ENCODE measurements around the gene SNX5. TPM values are rescaled to one million over a fixed set of nuclear protein-coding genes. Genes with fewer than 3 reads are reported as not detected.

SNX5 gene
- polyA plus RNA-seq, 1 donor = 273 TPM

DNA sequence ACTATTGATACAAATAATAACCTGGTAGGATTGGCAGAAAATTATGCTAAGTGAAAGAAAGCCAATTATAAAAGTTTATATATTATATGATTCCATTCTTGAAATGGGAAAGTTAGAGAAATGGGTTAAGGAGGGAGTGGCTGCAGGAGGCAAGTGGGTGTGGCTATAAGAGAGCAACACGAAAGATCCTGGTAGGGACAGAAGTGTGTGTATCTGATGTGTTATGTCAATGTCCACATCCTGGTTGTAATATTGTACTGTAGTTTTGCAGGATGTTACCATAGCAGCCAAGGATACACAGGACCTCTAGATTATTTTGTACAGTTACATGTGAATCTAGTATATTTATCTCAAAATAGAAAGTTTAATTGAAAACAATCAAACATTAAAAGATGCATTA, 46.8 kb downstream of the SNX5 start:
- DNase-seq = no peak

- DNase-seq = no peak
Observed at GRCh38 chr20:17919149-17919548, 49.4 kb downstream of the SNX5 start.

DNA sequence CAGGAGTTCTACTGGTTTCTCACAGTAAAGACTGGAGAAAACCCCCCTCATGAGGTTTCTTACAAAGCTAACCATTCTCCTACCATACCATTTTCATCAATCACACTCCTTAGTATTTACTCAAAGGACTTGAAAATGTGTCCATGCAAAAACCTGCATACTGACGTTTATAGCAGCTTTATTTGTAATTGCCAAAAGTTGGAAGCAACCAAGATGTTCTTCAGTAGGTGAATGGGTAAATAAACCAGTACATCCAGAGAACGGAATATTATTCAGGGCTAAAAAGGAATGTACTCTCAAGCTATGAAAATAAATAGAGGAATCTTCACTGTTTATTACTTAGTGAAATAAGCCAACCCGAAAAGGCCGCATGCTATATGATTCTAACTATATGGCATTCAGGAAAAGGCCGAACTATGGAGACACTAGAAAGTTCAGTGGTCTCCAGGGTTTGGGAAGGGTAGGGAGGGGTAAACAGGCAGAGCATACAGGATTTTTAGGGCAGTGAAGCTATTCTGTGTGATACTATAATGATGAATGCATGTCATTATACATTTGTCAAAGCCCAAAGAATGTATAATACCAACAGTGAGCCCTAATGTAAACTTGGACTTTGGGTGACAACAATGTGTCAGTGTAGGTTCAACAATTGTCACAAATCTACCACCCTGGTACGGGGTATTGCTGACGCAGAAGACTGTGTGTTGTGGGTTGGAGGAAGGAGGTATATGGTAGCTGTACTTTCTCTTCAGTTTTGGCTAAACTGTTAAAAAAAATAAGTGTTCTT, 50.6 kb downstream of the SNX5 start:
- no peak for DNase-seq

DNA sequence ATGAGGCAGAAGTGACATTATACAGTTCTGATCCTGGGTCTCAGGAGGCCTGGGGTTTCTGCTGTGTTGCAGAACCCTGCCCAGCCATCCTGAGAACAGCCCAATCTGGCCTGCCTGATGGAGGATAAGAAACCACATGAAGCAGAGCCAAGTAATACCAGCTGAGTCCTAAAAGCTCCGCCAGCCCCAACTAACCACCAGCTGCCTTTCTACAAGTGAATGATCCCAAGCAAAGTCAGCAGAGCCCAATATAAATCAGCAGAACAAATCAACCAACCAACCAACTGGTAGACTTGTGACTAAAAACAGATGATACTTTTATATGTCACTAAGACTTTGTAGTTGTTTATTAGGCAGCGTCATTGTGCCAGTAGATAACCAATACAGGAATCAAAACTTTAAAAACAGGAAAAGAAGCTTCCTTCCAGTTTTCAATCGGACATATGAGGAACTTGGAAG, 52.1 kb downstream of the SNX5 start:
- DNase-seq = no peak

- DNase-seq = no peak
Observed at GRCh38 chr20:17914957-17915356, 53.6 kb downstream of the SNX5 start.

DNA sequence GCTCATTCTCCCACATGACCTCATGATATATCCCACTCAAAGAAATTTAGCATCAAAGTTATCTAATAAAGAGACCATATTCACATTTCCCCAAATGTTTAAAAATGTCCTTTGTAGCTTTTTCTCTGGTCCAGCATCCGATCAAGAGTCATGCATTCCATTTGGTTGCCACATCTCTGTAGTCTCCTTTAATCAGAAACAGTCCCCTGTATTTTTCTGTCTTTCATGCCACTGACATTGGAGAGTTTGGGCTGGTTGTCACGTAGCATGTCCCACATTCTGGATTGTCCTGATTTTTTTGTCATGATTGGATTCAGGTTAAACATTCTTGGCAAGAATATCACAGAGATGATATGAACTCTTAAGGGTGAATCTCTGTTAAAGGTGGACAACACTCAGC, 55.7 kb downstream of the SNX5 start:
- no peak for DNase-seq

DNA sequence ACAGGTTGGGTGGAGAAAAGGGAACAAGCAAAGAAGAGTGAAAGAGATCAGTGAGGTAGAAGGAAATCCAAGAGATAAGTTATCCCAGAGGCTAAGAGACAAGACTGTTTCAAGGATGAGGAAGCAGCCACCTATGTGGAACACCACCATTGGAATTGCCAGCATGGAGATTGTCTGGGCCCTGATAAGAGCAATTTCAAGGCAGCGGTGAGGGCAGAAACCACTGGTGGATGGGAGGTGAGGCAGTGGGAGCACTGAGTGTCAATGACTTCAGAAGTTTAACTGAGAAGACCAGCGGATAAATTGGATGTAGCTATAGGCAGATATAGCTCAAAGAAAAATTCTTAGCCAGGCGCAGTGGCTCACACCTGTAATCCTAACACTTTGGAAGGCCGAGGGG, 56.7 kb downstream of the SNX5 start:
- no peak for DNase-seq

GRCh38 chr20:17910828-17911294, 57.7 kb downstream of the SNX5 start:
- DNase-seq = peak; percentile 65

DNA sequence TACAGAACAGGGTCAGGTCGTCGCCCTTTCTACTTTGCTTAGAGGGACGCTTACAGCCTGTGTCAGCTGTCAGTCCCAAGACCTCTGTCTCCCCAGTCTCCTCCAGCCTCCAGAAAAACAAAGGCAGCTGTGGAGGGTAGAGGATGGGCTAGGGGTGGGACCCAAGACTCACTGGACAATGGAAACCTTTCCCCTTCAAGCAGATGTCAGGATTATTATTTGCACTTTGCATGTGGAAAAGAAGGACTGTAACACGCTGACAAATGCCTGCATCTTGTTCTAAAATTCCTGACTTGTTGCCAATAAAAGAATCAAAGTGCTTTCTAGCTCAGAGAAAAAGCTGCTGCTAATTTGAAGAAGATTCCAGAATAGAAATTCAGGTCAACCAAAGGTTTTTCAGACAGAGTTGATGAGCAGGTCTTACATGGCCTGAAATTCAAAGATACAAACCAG, 58.7 kb downstream of the SNX5 start:
- DNase-seq = no peak

- DNase-seq = no peak
Observed at GRCh38 chr20:17905544-17905943, 63.0 kb downstream of the SNX5 start.

DNA sequence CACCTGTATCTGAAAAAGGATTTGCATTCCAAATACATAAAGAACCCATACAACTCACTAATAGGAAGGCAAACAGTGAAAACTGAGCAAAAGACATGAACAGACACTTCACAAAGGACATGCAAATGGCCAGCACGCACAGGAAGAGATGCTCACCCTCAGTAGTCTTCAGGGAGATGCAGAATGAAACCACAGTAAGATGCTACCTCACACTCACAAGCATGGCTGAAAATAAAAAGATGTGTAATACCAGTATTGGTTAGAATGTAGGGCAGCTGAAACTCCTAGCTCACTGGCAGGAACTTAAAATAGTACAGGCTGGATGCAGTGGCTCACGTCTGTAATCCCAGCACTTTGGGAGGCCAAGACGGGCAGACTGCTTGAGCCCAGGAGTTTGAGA, 64.6 kb downstream of the SNX5 start:
- DNase-seq = no peak

- DNase-seq = no peak
Observed at GRCh38 chr20:17902531-17903083, 66.0 kb downstream of the SNX5 start.

DNA sequence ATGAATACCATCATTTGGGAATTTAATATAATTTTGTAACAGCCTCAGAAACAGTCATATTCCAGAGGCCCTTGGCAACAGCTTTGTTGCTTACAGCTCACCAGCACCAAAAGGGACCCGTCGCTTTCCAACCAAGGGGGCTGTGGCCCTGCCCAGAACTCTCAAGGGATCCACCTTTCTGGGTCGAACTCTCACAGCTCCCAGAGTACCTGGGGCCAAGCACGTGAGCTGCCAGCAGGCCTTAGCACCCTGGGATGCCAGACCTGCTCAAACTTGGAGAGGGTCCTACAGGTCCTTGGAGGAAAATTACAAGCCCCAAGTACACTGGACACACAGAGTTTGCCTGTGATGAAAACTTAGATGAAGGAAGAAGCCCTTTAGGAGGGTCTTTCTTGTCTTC, 66.6 kb downstream of the SNX5 start:
- no peak for DNase-seq

- DNase-seq = peak; percentile 71
Observed at GRCh38 chr20:17898548-17898994, 70.0 kb downstream of the SNX5 start.

- no peak for DNase-seq
Observed at GRCh38 chr20:17897566-17898307, 70.9 kb downstream of the SNX5 start.

GRCh38 chr20:17896771-17897369, 71.7 kb downstream of the SNX5 start:
- DNase-seq = no peak

DNA sequence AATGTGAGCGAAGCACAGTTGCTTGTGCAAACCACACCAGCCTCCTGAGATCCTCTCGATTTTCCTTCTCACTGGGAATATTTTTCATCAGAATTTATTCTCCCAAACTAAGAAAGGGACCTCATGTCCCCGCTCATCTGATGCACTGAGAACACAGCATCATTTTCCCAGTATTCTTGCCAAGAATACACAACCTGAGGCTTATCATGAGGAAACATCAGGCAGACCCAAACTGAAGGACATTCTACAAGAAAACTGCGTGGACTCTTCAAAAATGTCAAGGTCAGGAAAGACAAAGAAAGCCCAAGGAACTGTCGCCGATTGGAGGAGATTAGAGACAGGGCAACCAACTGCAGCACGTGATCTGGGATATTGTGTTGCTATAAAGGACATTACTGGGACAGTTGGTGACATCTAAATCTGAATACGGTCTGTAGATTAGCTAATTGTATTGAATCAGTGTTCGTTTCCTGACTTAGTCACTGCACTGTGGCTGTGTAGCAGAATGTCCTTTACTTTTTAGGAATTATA, 72.3 kb downstream of the SNX5 start:
- no peak for DNase-seq

GRCh38 chr20:17895641-17896171, 72.9 kb downstream of the SNX5 start:
- no peak for DNase-seq

GRCh38 chr20:17893445-17893844, 75.1 kb downstream of the SNX5 start:
- no peak for DNase-seq

DNA sequence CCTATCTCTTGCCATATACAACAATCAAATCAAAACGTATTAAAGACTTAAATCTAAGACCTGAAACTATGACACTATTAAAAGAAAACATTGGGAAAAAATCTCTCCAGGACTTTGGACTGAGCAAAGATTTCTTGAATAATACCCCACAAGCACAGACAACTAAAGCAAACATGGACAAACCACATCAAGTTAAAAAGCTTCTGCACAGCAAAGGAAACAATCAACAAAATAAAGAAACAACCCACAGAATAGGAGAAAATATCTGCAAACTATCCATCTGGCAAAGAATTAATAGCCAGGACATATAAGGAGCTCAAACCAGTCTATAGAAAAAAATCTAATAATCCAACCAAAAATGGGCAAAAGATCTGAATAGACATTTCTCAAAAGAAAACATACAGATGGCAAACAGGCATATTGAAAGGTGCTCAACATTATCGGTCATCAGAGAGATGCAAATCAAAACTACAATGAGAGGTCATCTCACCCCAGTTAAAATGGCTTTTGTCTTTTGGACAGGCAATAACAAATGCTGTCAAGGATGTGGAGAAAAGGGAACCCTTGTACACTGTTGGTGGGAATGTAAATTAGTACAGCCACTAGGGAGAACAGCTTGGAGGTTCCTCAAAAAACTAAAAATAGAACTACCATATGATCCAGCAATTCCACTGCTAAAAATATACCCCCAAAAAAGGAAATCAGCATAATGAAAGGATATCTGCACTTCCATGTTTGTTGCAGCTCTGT, 76.2 kb downstream of the SNX5 start:
- DNase-seq = no peak
